SK-N-SH treated with all-trans-retinoic acid at 6 μM for 48 hours (cell line): ENCODE measurements around the gene MRPL12.

Experiments
- ISL1 ChIP-seq: fragments of 250-450 bp; sonication (Bioruptor Pico); IDR thresholded peaks from 2 replicates; pipeline ENCODE4 v2.1.2; 2022; ENCODE audit warnings: mild to moderate bottlenecking, moderate library complexity
- ZFP30 ChIP-seq: fragments of 450-650 bp; formaldehyde crosslinking; IDR thresholded peaks from 2 replicates; pipeline ENCODE4 v1.5.0; 2022; ENCODE audit warnings: mild to moderate bottlenecking, moderate library complexity
- TF ChIP-seq, protein P1 (sequence below): fragments of 250-450 bp; sonication (Bioruptor Pico); IDR thresholded peaks from 2 replicates; pipeline ENCODE4 v1.8.0; 2020; ENCODE audit warnings: mild to moderate bottlenecking, moderate library complexity, borderline replicate concordance

DNA sequence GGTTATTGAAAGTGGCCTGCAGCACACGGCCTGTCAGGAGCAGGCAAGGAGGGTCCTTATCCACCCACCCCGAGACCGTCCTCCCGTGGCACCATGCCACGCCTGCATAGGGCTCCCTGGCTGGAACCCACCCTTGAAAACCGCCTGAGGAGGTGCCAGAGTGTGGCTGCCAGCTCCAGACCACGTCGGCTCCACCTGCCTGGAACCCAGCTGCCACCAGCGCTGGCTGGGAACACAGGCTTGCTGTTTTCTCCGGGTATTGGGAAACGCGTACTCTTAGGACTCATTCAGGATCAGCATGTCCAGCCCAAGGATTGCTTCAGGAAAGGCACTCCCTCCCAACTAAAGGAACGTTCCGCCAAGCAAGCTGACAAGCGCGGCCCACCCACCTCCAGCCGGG is 26.3 kb upstream of the MRPL12 start:
- TF ChIP-seq ISL1 (CRISPR knock-in tag) (no peak), ZFP30 (CRISPR knock-in tag) (no peak)
- TF ChIP-seq, protein P1, sequence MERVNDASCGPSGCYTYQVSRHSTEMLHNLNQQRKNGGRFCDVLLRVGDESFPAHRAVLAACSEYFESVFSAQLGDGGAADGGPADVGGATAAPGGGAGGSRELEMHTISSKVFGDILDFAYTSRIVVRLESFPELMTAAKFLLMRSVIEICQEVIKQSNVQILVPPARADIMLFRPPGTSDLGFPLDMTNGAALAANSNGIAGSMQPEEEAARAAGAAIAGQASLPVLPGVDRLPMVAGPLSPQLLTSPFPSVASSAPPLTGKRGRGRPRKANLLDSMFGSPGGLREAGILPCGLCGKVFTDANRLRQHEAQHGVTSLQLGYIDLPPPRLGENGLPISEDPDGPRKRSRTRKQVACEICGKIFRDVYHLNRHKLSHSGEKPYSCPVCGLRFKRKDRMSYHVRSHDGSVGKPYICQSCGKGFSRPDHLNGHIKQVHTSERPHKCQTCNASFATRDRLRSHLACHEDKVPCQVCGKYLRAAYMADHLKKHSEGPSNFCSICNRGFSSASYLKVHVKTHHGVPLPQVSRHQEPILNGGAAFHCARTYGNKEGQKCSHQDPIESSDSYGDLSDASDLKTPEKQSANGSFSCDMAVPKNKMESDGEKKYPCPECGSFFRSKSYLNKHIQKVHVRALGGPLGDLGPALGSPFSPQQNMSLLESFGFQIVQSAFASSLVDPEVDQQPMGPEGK, result no peak
